Endothelial cell of umbilical vein (primary cell): Measurements from ENCODE around the gene CMTR1. TPM values are rescaled to one million over a fixed set of nuclear protein-coding genes. Genes with fewer than 3 reads are reported as not detected.

Experiments
- BruUV-seq: library from RNA; stranded (reverse); fragments of 400-500 nt; replicated peaks from 2 replicates; lab custom pipeline; 2021; lab: Mats Ljungman, UMichigan
- CTCF ChIA-PET: fragments of 300-600, 350-600 bp; sonication (Branson Sonifier 250); formaldehyde crosslinking; loops from one replicate; lab custom pipeline; 2021; ENCODE audit warnings: antibody characterized with exemption, inconsistent platforms; lab: Charles Lee
- POLR2A ChIA-PET: fragments of 300-600, 350-600 bp; sonication (Branson Sonifier 250); formaldehyde crosslinking; loops from one replicate; lab custom pipeline; 2021; ENCODE audit warnings: antibody characterized with exemption, inconsistent platforms; lab: Charles Lee
- DNase-seq: peaks from one replicate; pipeline ENCODE4 v3.0.0-alpha.2; 2011; ENCODE audit warnings: low read depth, low spot score
- FAIRE-seq: peaks from 2 replicates; lab custom pipeline; 2011; peaks lifted over from hg19 to GRCh38; lab: Jason Lieb, UNC
- H2AFZ ChIP-seq: 2 replicates; pipeline ENCODE4 v1.6.0; 2012; ENCODE audit warnings: low read depth, low read length, control low read depth, inconsistent platforms
- H3K27ac ChIP-seq: 2 replicates; pipeline ENCODE4 v1.5.1; 2011; ENCODE audit warnings: low read depth, mild to moderate bottlenecking, control low read depth, low read length, moderate library complexity; ENCODE audit not compliant: insufficient read depth
- H3K27me3 ChIP-seq, 2 experiments: 2 replicates each; pipeline versions ENCODE4 v1.6.0 to v1.6.1; 2011; ENCODE audit warnings: low read length in 2 of 2, mixed read lengths in 1 of 2; ENCODE audit not compliant: control insufficient read depth in 2 of 2, insufficient read depth in 2 of 2
- H3K36me3 ChIP-seq, 2 experiments: 2 replicates in 1 of 2; 3 replicates in 1 of 2; pipeline ENCODE4 v1.5.1; 2011; ENCODE audit warnings: low read length in 2 of 2, mild to moderate bottlenecking in 1 of 2, moderate library complexity in 1 of 2; ENCODE audit not compliant: control insufficient read depth in 2 of 2, insufficient read depth in 2 of 2; ENCODE audit errors: extremely low read depth in 1 of 2
- H3K4me1 ChIP-seq: 3 replicates; pipeline ENCODE4 v1.5.1; 2011; ENCODE audit warnings: mild to moderate bottlenecking, low read length; ENCODE audit not compliant: control insufficient read depth, insufficient read depth; ENCODE audit errors: extremely low read depth
- H3K4me2 ChIP-seq: 2 replicates; pipeline ENCODE4 v1.6.1; 2011; ENCODE audit warnings: low read length, control low read depth, mixed read lengths; ENCODE audit not compliant: insufficient read depth
- H3K4me3 ChIP-seq, 3 experiments: fragments of 200-600 bp in 1 of 3; sonication (generic), shearing (Covaris generic) in 1 of 3; replicated peaks in 1 of 3; 2 replicates each; pipeline ENCODE4 v1.5.1; 2011 to 2016; ENCODE audit warnings: control low read depth in 3 of 3, low read length in 3 of 3, mild to moderate bottlenecking in 2 of 3, inconsistent platforms in 1 of 3, low read depth in 1 of 3, moderate library complexity in 1 of 3; ENCODE audit not compliant: insufficient read depth in 1 of 3
- H3K79me2 ChIP-seq: 2 replicates; pipeline ENCODE4 v1.6.0; 2012; ENCODE audit warnings: low read length, inconsistent platforms; ENCODE audit not compliant: control insufficient read depth, insufficient read depth
- H3K9ac ChIP-seq: replicated peaks from 2 replicates; pipeline ENCODE3; 2011; ENCODE audit warnings: low read length, control low read depth; ENCODE audit not compliant: insufficient read depth; ENCODE audit errors: extremely low read depth
- H3K9me1 ChIP-seq: replicated peaks from 3 replicates; pipeline ENCODE4 v1.6.0; 2011; ENCODE audit warnings: mild to moderate bottlenecking, low read length; ENCODE audit not compliant: control insufficient read depth, insufficient read depth; ENCODE audit errors: extremely low read depth
- H3K9me3 ChIP-seq: replicated peaks from 2 replicates; pipeline ENCODE4 v1.5.1; 2012; ENCODE audit warnings: low read length, inconsistent platforms; ENCODE audit not compliant: control insufficient read depth, insufficient read depth
- H4K20me1 ChIP-seq: replicated peaks from 2 replicates; pipeline ENCODE3; 2011; ENCODE audit warnings: mild to moderate bottlenecking, low read length; ENCODE audit not compliant: control insufficient read depth, insufficient read depth; ENCODE audit errors: extremely low read depth
- CTCF ChIP-seq, 2 donors: IDR thresholded peaks; 1 replicate in 1 of 2; 2 replicates in 1 of 2; pipeline ENCODE4 v1.5.1; 2011; ENCODE audit warnings: low read length in 2 of 2, mild to moderate bottlenecking in 2 of 2, moderate library complexity in 2 of 2, control low read depth in 1 of 2, inconsistent platforms in 1 of 2, low read depth in 1 of 2; ENCODE audit not compliant: insufficient read depth in 1 of 2; ENCODE audit errors: extremely low read depth in 1 of 2
- EZH2 ChIP-seq: IDR thresholded peaks from 2 replicates; pipeline ENCODE4 v1.6.1; 2012; ENCODE audit warnings: borderline replicate concordance, low read depth, mild to moderate bottlenecking, moderate library complexity, low read length, inconsistent platforms; ENCODE audit not compliant: severe bottlenecking
- FOS ChIP-seq: IDR thresholded peaks from 2 replicates; pipeline ENCODE4 v1.6.1; 2011; ENCODE audit warnings: mild to moderate bottlenecking, low read length, moderate library complexity, borderline replicate concordance; ENCODE audit not compliant: insufficient read depth
- GATA2 ChIP-seq: IDR thresholded peaks from 2 replicates; pipeline ENCODE4 v1.7.0; 2011; ENCODE audit warnings: low read depth, mild to moderate bottlenecking, moderate library complexity, mixed read lengths, low read length; ENCODE audit not compliant: insufficient read length, insufficient read depth
- JUN ChIP-seq: IDR thresholded peaks from 2 replicates; pipeline ENCODE4 v1.6.1; 2011; ENCODE audit warnings: borderline replicate concordance, low read depth; ENCODE audit not compliant: insufficient read length, insufficient read depth
- MAX ChIP-seq: IDR thresholded peaks from 2 replicates; pipeline ENCODE4 v1.6.1; 2011; ENCODE audit not compliant: insufficient read depth, insufficient read length
- MYC ChIP-seq: IDR thresholded peaks from one replicate; pipeline ENCODE4 v1.6.1; 2011; ENCODE audit warnings: mild to moderate bottlenecking, low read depth, low read length
- POLR2A ChIP-seq: IDR thresholded peaks from 2 replicates; pipeline ENCODE4 v1.6.1; 2012; ENCODE audit warnings: low read depth, mild to moderate bottlenecking, control low read depth, low read length
- POLR2AphosphoS5 ChIP-seq: IDR thresholded peaks from 2 replicates; pipeline ENCODE4 v1.6.1; 2012; ENCODE audit warnings: low read depth, mild to moderate bottlenecking, control low read depth, low read length, moderate library complexity; ENCODE audit not compliant: insufficient read depth
- dilution Hi-C: fragments of 300-500 bp; cut with MboI; formaldehyde crosslinking; loops from one replicate; pipeline ENCODE4 v1.15.0; 2019; ENCODE audit warnings: low sequenced_read_pairs; ENCODE audit not compliant: extremely low pct_ligation_motif_present
- intact Hi-C: fragments of 100-400 bp; cut with micrococcal nuclease; formaldehyde crosslinking; loops from one replicate; pipeline ENCODE4 v1.10.0; 2022
- polyA plus RNA-seq, 4 experiments: library from polyadenylated mRNA; depleted of rRNA in 3 of 4; stranded (reverse) in 3 of 4; unstranded in 1 of 4; fragments of >200 nt; gene quantifications; 2 replicates each; pipeline versions ENCODE4 v1.2.1 to v1.2.3, GENCODE V29; 2011 to 2012; ENCODE audit warnings: missing spikeins in 1 of 4
- total RNA-seq: library from RNA; stranded (reverse); gene quantifications from 2 replicates; pipeline ENCODE4 v1.2.3, GENCODE V29; 2021

CMTR1 gene
- total and polyA plus RNA-seq, 2 donors (not counting 3 experiments of a cell fraction or from before 2014, with no cell fraction given) = 19.5 to 38.0 TPM

- H3K27me3 ChIP-seq = peaks cover 12 to 17% of the 10 kb centered on the region in 2 experiments
- no peaks in the 10 kb centered on the region for H3K9me3 ChIP-seq
- no peak overlapping the region for H3K4me2 ChIP-seq
- TF ChIP-seq MYC (no peak), POLR2AphosphoS5 (no peak), JUN (no peak), GATA2 (no peak), FOS (no peak), CTCF (IDR thresholded peaks at IDR 0.05; ENCODE audit: extremely low read depth in 1 of 2, insufficient read depth in 1 of 2, low read depth in 1 of 2, low read length in 2 of 2) (no peak), MAX (no peak), POLR2A (no peak), EZH2 (no peak)
- no peaks in the 10 kb centered on the region for H4K20me1 ChIP-seq
- H3K4me3 ChIP-seq = no peak overlapping the region
- ChIA-PET CTCF (no interaction called here), POLR2A (interaction anchor here (0.6 kb wide), 1 partner anchor 12 kb away, joined by 4 read pairs; no protein-coding TSS in a partner anchor)
- no peak overlapping the region for H3K9ac ChIP-seq
- intact Hi-C loops = no loop called here
- no TSS peak for BruUV-seq
- H2AFZ ChIP-seq = no peak overlapping the region
- DNase-seq (no peak), FAIRE-seq (peak; percentile 28)
- no peaks in the 10 kb centered on the region for H3K36me3 ChIP-seq
- H3K4me1 ChIP-seq = peaks cover 7% of the 10 kb centered on the region
- dilution Hi-C loops = no loop called here
- H3K79me2 ChIP-seq = peaks cover 3% of the 10 kb centered on the region
- no peaks in the 10 kb centered on the region for H3K9me1 ChIP-seq
- H3K27ac ChIP-seq = no peak overlapping the region
Observed at GRCh38 chr6:37503309-37503965, 70.4 kb downstream of the CMTR1 start.
